HG03060 (cell line): ENCODE measurements around the gene RTL5.
"Not testable (repeated sequence)": the region's sequence is repeated elsewhere in the genome, so short reads cannot be mapped to it uniquely, and the experiment has no call there.

ENCODE experiments used
- ATAC-seq: cut with Tn5 transposase; IDR thresholded peaks from one replicate; pipeline ENCODE4 v1.9.1; 2021; ENCODE audit warnings: low read depth, moderate number of reproducible peaks; ENCODE audit not compliant: unreplicated experiment

Gene RTL5

DNA sequence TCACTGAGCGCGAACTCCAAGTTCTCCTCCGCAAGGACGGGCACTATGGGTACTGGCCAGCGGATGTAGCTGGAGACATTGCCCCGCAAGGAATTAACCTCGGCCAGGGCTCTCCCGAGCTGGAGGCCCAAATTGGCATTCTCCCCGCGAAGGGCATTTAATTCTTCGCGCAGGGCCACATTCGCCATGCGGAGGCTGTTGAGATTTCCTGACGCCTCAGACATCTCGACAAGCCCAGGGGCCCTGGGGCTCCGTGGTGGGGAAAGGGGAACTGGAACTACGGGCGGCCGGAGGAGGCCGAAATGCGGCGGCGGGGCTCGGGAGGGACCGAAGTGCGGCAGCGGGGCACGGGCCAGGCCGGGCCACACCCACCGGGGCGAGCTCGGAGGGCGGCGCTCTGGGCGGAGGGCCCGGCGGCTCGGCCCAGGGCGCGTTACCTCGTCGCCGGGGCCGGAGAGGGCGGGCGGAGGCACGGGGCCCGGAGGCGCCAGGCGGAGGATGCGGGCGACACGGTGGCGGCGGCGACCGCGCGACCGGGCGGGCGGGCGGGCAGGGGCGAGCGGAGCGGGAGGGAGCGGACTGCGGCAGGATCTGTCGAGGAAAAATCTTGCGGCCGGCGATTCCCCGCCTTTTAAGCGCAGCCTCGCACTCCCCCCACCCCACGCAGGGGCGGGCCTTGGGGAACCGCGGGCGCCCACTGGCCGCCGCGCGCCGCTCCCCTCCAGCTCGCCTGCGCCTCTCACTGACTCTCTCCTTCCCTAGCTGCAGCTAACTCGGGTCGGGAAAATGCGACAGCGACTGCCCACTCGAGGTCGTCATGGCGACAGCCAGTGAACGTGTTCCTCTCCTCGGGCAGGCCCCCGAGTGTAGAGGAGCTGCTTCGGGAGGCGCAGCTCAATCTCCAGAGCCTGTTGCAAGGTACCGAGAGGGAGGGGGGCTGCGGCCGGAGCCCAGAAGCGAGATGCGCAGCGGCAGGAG is at the start of gene RTL5:
TSS of gene RTL5 (minus strand) at position 599 of the 978 bp plus-strand sequence.
- no peak for ATAC-seq

DNA sequence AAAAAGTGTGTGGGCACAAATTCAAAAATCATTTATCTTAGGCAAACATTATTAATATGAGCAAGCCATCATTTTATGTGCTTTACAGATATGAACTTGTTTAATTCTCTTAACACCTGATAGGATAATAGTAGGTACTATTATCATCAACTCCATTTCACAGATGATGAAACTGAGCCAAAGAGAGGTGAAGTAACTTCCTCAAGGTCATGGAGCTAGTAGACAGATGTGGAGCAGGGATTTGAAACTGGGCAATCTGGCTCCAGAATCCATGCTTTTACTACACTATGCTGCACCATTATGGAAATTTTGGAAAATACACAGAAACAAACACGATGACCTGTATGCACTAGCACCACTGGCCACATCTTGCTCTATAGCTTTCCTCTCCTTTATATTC is 48.8 kb upstream of the RTL5 start:
- ATAC-seq: no peak

DNA sequence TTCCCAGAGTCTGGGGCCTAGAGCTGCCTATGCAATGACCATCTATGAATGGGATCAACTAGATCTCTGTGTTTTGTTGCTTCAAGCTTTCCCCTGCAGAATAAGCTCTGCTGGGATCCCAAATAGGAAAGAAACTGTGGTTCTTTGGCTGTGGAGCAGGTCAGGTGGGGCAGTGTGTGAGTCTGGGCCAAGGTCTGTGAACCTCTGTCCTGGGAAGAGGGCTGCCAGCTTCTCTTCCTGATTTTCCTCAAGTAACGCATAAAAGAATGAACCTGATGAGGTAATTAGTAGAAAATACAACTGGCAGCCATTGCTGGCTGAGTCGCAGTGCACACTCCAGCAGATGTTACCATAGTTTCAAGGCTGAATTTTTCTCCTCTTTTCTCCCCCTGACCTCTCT is 45.3 kb upstream of the RTL5 start:
- ATAC-seq: no peak

DNA sequence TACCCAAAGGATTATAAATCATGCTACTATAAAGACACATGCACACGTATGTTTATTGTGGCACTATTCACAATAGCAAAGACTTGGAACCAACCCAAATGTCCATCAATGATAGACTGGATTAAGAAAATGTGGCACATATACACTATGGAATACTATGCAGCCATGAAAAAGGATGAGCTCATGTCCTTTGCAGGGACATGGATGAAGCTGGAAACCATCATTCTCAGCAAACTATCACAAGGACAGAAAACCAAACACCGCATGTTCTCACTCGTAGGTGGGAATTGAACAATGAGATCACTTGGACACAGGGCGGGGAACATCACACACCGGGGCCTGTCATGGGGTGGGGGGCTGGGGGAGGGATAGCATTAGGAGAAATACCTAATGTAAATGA is 44.6 kb upstream of the RTL5 start:
- not testable (repeated sequence) for ATAC-seq

DNA sequence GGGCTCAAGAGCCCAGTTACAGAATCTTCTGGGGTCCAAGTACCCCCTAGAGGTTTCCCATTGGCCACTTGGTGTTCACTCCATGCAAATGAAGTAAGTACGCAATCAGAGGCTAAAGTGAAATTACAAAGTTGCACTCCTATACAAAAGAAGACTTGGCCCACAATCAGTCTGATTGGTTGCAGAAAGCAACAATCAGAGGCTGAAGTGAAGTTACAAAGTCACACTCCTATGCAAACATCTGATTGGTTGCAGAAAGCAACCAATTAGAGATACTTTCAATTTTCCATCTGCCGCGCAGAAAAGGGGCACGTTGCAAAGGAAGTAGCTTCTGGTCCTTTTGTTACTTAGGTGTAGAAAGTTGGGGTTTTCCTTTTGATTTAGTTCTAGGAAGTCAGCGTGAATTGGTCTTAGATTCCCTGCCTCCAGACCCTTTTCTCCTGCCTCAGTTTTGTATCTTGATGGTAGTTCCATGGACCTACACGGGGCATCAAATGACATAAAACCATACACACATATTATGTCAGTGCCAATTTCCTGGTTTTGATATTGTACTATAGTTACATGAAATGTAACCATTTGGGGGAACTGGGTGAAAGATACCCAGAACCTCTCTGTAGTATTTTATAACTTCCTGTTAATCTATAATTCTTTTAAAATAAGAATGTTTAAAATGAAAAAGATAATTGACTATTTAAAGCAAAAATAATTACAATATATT is 37.5 kb upstream of the RTL5 start:
- ATAC-seq: no peak

DNA sequence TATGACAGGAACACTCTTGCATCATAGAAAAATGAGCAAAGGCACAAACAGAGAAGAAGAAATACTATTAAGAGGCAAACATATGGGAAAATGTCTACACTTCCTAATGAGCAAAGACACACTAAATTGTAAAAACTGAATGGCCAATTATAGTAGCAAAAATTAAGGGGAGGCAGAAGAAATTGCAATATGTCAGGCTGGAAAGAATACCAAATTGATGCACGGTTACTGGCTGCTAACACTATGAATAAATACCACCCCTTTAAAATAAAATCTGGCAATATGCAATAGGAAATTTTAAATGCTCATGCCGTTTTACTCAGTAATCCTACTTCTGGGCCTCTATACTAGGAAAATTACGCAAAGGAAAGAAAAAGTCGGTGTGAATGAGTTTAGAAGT is 33.8 kb upstream of the RTL5 start:
- no peak for ATAC-seq

DNA sequence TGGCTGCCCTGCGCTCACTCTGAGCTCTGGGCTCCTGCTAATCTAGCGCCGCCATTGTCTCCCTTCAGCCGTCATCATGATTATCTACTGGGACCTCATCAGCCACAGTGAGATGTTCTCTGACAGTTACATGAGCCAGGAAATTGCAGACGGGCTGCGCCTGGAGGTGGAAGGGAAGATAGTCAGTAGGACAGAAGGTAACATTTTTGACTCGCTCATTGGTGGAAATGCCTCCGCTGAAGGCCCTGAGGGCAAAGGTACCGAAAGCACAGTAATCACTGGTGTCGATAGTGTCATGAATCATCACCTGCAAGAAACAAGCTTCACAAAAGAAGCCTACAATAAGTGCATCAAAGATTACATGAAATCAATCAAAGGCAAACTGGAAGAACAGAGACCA is 28.1 kb upstream of the RTL5 start:
- ATAC-seq: no peak

DNA sequence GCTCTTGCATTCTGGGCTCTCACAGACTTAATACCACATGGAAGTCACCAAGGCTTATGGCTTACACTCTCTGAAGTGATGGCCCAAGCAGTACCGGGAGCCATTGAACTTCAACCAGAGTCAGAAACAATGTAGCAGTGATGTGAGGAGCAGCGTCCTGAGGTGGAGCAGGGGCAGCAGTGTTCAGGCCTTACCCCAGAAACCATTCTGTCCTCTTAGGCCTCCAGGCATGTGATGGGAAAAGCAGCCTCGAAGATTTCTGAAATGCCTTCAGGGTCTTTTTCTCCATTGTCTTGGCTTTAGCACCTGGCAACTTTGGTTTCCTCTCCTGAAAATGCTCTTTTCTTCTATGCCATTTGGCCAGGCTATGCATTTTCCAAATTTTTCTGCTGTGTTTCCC is 27.1 kb upstream of the RTL5 start:
- no peak for ATAC-seq

DNA sequence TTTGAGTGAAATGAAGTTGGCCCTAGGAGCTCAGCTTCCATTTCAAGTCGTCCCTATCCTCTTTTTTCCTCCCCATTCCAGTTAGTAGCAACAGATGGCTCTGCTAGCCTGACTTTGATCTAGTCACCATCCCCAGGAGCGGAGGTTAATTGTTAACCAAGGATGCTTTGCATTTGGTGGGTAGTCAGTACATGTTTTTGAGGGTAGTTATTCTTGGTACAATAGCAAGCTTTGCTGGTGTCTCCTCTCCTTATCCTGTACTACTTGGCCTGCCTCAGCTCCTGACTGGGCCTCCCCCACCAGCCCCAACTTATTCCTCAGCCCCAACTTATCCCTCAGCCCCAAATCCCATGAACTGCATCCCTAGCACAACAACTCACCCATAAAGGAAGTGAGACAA is 14.8 kb upstream of the RTL5 start:
- no peak for ATAC-seq

DNA sequence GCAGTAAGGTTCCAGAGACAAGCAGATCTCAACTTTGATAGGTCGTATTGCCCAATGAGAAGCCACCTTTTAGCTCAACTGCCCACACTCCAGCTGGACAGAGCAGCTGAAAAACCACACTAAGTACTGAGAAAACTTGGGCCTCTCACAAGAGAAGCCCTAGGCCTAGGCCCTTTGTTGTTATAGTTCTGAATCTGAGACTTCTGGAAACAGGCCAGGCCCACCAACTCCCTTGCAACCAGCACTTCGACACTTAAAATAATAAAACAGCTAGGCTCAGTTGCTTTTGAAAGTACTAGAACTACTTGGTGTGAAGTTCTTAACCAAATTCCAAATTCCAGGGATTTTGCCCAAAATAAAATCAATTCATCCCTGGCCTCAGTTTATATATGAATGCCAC is 13.5 kb upstream of the RTL5 start:
- ATAC-seq: no peak

DNA sequence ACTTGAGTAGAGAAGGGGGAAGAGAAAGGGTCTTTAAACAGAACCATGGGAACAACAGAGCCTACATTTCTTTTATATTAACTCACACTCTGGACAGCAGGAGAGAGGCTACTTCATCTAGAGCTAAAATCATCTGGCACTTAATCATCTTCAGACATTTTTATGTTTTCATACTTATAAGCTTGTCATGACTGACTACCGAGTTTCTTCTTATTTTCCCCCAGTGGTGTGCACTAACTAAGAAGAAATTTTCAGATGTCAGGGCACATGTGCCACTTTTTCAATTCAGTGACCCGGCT is 11.8 kb upstream of the RTL5 start:
- no peak for ATAC-seq

DNA sequence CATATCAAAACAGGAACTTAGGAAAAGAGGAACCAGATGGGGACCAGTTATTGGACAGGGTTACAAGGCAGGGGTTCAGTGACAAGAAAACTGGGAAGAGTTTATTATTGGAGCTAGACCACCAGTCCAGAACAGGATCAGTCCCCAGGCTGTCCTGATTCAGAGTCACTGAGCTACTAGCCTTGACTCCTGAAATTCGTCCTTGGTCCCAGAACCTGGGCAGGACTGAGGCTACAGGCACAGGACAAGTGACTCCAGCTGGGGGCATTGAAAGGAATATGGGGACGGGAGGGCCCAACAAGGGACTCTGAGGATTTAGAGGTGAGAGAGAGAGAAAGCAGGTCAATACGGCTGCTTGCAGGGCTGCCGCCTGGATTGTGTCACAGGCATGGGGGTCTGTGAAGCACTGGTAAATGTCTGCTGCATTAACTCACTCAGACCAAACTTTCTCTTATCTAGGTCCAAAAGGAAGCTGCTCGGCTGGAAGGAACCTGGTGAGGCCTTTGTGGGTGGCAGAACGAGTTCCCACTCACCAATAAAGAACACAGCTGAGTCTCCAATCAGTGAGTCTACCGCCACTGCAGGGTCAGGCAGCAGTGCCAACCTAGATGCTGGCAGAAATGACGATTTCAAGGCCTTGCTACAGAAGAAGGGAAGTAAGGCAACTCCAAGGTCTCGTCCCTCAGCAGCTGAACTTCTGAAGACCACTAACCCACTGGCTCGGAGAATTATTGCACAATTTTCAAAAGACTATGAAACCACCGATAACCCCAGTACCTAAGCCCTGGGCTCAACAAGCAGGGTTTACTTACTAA is 11.3 kb upstream of the RTL5 start:
- no peak for ATAC-seq

DNA sequence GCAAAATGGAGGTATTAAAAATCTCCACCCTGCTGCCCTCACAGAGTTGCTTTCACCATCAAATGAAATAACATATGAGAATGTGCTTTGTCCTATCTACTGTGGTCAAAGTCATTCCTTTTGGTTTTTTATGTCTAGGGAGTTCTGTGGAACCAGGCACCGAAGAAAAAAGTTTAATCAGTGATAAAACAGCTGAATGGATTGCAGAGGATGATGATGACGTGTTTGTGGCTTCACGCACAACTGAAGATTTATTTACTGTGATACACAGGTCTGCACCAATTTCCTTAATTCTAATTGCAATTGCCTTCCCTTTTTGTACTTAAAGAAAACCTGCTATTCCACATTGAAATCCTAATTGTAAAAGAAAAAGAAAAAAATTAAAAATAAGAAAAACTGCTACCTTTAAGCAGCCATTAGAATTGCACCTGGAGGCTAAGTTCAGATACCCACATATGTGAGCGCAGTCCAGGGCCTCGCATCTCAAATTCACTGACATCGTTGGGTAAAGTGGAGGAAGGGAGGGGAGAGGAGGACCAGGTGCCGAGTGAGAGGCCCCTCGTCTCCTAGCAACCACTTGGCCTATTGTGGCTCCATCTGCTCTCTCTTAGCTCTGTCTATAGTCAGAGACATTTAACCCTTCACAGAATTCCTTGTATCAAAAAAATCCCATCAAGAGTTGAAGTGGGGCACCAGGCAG is 10.5 kb upstream of the RTL5 start:
- ATAC-seq: no peak

DNA sequence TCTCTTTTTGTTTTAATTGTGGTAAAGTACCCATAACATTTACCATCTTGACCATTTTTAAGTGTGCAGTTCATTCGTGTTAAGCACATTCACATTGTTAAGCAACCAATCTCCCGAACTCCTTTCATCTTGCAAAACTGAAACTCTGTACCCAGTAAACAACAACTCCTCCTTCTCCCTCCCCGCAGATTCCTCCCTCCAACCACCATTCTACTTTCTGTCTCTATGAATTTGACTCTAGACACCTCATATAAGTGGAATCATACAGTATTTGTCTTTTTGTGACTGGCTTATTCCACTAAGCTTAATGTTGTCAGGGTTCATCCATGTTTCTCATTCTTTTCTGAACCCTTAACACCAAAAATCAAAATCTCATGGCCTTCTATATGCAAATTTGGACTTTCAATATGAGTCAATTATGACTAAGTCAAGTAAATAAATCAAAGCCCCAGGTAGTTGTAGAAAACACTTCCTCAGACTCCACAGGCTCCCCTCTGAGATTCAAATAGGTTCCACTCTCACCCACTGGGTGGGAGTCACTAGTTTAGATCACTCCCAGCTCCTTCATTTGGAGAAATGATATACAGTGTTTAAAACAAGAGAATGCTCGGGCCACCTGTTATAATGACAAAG is 9.8 kb upstream of the RTL5 start:
- peak; percentile 66 for ATAC-seq

DNA sequence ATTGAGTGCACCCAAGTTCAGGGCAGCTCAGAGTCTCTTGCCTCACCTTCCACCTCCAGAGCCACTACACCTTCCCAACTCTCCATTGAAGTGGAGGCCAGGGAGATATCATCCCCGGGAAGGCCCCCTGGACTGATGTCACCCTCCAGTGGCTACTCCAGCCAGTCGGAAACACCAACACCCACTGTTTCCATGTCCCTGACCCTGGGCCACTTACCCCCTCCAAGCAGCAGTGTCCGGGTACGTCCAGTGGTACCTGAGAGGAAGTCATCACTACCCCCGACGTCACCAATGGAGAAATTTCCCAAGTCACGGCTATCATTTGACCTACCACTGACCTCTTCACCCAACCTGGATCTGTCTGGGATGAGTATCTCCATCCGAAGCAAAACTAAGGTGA is 7.8 kb upstream of the RTL5 start:
- no peak for ATAC-seq

DNA sequence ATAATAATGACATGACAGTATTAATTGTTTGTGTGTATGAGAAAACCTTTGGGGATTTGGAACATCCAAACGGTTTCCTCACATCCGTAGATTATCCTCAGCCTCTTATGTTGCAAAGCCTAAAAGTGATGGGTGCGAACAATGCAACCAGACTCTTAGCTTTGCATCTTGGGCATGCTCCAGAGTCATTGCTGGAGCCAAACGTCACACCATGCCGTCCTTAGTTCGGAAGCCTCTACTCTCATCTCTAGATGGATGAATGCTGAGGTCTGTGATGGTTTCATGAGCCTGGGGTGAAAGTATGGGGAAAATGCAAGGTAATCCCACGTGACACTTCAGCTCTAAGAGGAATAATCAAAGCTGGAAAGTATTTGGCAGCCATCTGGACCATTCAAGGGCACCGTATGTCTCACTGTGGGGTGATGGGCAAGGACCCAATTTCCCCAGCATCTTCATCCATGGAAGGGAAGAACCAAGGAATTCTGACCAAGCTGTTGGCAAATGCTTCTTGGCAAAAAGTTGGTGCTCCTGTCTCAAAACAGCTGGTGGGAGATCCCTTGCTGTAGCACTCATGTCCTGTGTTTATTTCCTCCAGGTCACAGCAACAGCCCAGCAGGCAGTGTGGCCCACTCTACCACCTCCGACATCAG is 6.3 kb upstream of the RTL5 start:
- no peak for ATAC-seq

DNA sequence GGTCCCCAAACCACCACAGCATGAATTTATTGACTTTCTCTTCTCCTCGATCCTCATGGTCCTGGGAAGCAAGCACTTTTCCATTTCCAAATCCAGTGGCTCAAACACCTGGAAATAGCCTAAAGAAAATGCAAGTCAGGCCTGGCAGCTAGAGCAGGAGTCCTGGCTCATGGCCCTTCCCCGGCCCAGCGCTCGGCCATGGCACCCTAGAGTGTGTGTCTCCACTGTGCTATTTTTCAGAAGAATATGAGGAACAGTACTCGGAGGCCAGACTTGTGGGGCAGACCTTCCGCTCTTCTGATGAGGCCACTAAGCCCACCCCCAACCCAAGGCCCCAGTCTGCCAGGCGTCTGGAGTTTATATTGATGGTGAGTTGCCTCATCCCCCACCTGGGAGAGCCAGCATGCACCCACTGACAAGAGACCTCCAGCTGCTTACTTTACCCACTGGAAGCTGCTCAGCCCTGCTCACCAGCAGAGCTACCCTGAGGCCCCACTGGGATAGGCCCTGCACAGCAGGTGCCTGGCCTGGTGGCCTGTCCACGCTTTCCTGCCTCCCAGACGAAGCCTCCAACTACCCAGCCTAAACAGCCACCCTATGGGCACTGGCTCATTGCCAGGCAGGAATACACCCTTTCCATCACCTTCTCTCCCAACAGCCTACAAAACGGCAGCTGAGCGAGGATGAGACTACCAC is 2.3 kb upstream of the RTL5 start:
- ATAC-seq: no peak

DNA sequence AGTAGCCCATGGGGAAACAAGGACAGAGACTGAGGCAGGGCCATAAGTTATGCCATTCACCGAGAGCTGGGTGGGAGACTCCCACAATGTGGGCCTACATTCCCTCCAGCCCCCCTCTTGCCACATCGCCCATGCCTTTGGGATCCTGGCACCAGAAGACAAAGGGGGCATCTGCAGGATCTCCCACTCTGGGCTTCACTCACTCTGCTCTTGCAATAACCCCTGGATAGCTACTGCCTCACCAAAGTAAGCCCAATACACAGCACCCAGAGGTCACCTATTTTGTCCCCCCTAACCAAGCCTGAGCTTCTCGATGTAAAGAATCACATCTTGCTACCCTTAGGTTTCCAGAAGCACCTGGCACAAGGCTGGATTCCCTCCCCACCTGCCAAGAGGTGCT is 741 bp upstream of the RTL5 start:
- ATAC-seq: no peak

DNA sequence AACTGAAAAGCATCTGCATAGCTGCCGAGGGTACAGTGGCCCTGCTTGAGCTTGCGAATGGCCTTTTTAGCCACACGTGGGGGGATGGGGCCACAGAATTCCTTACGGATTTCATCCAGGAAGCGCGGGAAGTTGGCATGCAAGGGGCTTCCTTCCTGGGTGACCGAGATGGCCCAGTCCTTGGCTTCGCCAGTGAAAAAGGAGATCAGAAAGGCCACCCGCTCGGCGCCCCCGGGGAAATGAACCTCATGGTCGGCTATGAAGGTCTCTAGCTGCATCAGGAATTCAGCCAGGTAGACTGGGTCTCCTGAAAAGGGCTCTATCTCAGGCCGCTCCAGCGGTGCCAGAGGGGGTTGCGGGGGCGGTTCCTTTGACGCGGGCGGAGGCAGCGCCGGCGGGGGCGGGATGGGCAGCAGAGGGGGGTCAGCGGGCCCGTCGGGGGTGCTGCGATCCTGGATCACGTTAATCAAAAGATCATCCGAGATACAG is 909 bp downstream of the RTL5 start:
- no peak for ATAC-seq
